HEK293T (cell line): Measurements from ENCODE around the gene PRICKLE4.

ENCODE experiments used
- CTBP1 ChIP-seq: fragments of 450-650 bp; IDR thresholded peaks from 2 replicates; pipeline ENCODE4 v1.6.1; 2016; ENCODE audit warnings: borderline replicate concordance
- ELF4 ChIP-seq: fragments of 450-650 bp; IDR thresholded peaks from 2 replicates; pipeline ENCODE4 v1.6.1; 2017; ENCODE audit warnings: antibody characterized with exemption
- FOXK2 ChIP-seq: fragments of 450-650 bp; IDR thresholded peaks from 2 replicates; pipeline ENCODE4 v1.6.1; 2016; ENCODE audit warnings: mild to moderate bottlenecking
- FOXM1 ChIP-seq: fragments of 450-650 bp; IDR thresholded peaks from 2 replicates; pipeline ENCODE4 v1.6.1; 2017; ENCODE audit warnings: mild to moderate bottlenecking, borderline replicate concordance
- L3MBTL2 ChIP-seq: fragments of 450-650 bp; conservative IDR thresholded peaks from 2 replicates; pipeline ENCODE4 v1.6.1; 2016; ENCODE audit warnings: mild to moderate bottlenecking
- LEF1 ChIP-seq: fragments of 450-650 bp; IDR thresholded peaks from 2 replicates; pipeline ENCODE4 v1.6.1; 2017; ENCODE audit warnings: mild to moderate bottlenecking, borderline replicate concordance
- NFRKB ChIP-seq: fragments of 450-650 bp; IDR thresholded peaks from 2 replicates; pipeline ENCODE4 v1.6.1; 2016; ENCODE audit warnings: mild to moderate bottlenecking, moderate library complexity
- PKNOX1 ChIP-seq: fragments of 450-650 bp; IDR thresholded peaks from 2 replicates; pipeline ENCODE4 v1.6.1; 2016
- SP1 ChIP-seq: fragments of 450-650 bp; IDR thresholded peaks from 2 replicates; pipeline ENCODE4 v1.6.1; 2017
- SUZ12 ChIP-seq: fragments of 450-650 bp; IDR thresholded peaks from 2 replicates; pipeline ENCODE4 v1.6.1; 2016; ENCODE audit warnings: mild to moderate bottlenecking
- TARDBP ChIP-seq: fragments of 450-650 bp; IDR thresholded peaks from 2 replicates; pipeline ENCODE4 v1.6.1; 2016
- ZNF384 ChIP-seq: fragments of 450-650 bp; IDR thresholded peaks from 2 replicates; pipeline ENCODE4 v1.6.1; 2016

- TF ChIP-seq TARDBP (no peak), CTBP1 (no peak), ELF4 (no peak), FOXM1 (no peak), SP1 (no peak), ZNF384 (no peak), PKNOX1 (no peak), NFRKB (no peak), L3MBTL2 (no peak), SUZ12 (no peak), FOXK2 (no peak), LEF1 (no peak)
Observed at GRCh38 chr6:41814629-41815028, 34.0 kb downstream of the PRICKLE4 start.
